NCI-H2196 treated with DMSO at 0.1 percent for 48 hours (cell line): ENCODE measurements around the gene UGGT2.
"Not testable (repeated sequence)": the region's sequence is repeated elsewhere in the genome, so short reads cannot be mapped to it uniquely, and the experiment has no call there.

Experiments
- DNase-seq: peaks from one replicate; lab custom pipeline; 2025; ENCODE audit not compliant: unreplicated experiment; lab: John Stamatoyannopoulos, UW

Gene UGGT2

DNA sequence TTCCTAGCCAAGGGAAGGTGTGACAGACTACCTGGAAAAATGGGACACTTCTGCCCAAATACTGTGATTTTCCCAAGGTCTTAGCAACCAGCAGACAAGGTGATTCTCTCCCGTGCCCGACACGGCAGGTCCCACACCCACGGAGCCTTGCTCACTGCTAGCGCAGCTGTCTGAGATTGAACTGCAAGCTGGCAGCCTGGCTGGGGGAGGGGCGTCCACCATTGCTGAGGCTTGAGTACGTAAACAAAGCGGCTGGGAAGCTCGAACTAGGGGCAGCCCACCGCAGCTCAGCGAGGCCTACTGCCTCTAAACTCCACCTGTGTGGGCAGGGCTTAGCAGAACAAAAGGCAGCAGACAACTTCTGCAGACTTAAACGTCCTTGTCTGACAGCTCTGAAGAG is 146.2 kb downstream of the UGGT2 start:
- DNase-seq = no peak

DNA sequence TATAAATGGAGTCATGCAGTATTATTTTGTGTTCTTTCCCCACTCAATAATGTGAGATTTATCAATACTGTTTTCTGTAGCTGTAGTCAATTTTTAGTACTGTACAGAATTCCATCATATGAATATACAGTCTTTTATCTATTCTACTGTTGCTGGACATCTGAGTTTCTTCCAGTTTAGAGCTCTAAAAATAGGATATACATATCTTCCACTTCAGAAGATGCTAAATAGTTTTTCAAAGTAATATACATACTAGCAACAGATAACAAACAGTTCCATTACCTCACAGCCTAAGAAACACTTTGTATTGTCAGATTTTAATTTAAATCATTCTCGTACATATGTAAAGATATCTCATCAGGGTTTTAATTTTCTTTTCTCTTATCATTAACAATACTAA is 149.6 kb downstream of the UGGT2 start:
- no peak for DNase-seq

DNA sequence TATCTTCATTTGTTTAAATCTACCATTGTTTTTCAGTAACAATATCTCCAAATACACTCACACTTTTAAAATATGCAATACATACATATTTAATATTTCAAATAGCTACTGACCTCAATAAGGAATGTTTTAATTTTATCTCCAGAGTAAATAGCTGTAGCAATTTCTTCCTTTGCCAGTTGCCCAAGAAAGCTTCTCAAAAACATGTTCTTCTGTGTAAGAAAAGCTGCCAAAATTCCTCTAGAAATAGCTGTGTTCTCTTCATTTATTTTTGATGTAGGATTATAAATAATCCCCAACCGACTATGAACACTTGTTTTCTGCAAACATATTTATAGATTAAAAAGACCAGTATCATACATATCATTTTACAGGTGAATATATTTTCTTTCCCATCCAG is 150.5 kb downstream of the UGGT2 start:
- no peak for DNase-seq

DNA sequence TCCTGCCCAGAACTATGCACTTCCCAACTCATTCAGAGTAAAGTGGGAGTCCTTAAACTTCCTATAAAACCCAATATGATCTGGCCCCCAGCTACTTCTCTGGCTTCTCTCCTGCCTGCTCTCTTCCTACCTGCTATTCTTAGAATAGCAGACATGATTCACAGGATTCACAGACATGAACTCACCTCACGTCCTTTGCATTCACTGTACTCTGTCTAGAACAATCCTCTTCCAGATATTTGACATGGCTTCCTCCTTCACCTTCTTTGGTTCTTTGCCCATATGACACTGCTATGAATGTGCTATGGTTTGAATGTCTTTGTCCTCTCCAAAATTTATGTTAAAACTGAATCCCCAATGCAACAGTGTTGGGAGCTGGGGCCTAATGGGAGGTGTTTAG is 154.9 kb downstream of the UGGT2 start:
- no peak for DNase-seq

DNA sequence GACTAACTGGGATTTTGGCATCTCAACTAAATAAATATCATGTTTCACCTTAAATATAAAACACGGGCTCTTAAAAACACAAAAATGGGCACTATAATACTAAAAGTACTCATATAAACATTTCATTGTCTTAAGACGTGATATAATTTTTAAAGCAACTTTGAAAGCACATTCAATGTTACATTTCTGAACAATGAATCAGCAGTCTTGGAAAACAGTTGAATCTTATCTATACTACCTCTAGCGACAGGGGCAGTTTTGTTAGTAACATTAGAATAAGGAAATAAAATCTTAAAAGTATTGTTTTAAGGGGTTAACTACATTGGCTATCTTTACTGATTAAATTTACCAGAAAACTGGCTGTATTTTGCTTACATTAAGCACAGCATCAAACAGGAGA is 156.9 kb downstream of the UGGT2 start:
- DNase-seq = no peak

DNA sequence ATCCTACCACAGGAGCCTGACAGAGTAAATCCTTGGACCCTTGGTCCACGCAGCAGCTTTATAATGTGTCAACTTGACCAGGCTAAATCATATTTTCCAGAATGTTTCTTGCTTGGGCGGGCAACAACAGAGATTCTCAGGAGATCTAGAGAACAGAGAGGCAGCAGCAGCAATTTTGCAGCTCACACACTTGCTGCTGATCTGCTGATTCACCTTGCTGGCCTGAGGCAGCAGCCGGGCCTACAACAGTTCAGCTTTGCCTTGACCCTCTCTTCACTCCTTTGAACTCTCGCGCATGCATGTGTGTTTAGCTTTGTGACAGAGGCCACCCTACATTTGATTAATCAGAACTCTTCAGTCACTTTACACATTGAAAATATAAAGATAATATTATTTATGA is 159.3 kb downstream of the UGGT2 start:
- DNase-seq = no peak

DNA sequence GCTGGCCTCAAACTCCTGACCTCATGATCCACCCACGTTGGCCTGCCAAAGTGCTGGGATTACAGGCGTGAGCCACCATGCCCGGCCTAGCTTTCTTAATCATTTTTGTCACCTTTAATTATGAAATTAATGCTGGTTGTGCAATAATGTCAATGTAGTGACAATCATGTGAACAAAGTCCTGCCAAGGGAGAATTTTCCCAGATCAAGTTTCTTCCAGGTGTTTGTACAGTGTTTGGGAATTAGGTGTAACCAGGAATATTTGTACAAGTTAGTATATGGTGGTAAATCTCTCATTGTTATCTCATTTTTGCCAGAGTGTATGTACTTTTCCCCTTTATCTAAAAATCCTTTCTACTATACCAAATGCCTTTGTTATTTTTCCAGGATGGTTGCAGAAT is 171.1 kb downstream of the UGGT2 start:
- no peak for DNase-seq

DNA sequence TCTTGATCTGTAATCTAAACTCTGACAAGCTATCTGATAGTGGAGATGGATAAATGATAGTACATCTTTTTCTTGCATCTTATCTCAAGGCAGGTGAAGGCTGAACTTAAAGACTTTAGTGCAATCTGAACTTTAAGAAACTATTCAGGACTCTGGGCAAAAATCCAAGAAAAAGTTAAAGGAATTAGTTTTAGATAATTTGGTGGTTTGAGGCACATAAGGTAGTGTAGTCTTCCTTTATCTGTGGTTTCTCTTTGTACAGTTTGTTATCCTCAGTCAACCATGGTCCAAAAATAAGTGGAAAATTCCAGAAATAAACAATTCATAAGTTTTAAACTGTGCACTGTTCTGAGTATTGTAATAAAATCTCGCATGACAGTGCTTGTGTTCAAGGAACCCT is 172.9 kb downstream of the UGGT2 start:
- DNase-seq = no peak

DNA sequence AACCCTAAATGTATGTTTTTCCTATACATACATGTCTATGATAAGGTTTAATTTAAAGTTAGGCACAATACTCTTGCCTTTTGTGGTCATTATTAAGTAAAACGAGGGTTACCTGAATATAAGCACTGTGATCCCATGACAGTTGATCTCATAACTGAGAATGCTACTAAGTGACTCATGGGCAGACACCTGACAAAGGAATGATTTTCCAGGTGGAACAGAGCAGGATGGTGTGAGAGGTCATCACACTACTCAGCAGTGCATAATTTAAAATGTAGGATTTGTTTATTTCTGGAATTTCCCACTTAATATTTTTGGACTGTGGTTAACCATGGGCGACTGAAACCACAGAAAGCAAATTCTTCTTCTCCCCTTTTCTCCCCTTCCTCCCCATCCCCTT is 178.9 kb downstream of the UGGT2 start:
- no peak for DNase-seq

DNA sequence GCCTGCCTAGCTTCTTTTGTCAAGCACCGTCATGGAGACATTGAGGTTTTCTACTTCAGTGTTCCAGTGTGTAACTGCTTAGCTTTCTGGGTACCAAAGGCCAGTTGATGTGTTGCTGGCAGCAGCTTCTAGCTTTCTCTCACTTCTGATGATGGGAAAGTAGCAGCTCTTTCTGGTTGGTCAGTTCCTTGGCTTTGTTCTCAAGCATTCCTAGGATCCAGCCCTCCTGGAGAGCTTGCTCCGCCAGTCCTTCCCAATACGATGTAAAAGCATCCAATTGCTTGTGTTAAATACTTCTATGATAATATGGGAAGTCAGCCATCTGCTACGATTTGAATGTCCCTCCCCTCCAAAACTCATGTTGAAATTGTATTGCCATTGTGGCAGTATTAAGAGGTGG is 182.8 kb downstream of the UGGT2 start:
- no peak for DNase-seq

DNA sequence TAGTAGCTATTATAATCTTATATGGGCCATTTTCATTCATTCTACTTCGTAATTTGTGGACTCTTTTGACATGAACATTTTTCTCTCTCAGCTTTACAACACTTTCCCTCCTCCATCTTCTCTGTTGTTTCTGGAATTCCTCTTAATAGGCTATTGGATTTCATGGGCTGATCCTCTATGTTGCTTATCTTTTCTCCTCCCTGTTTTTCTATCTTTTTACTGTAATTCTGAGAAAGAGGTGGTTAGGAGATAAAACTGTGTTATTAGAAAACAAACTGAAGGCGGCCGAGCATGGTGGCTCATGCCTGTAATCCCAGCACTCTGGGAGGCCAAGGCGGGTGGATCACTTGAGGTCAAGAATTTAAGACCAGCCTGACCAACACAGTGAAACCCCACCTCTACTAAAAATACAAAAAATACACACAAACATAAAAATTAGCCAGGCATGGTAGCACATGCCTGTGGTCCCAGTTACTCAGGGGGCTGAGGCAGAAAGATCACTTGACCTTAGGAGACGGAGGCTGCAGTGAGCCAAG is 188.1 kb downstream of the UGGT2 start:
- DNase-seq = no peak

DNA sequence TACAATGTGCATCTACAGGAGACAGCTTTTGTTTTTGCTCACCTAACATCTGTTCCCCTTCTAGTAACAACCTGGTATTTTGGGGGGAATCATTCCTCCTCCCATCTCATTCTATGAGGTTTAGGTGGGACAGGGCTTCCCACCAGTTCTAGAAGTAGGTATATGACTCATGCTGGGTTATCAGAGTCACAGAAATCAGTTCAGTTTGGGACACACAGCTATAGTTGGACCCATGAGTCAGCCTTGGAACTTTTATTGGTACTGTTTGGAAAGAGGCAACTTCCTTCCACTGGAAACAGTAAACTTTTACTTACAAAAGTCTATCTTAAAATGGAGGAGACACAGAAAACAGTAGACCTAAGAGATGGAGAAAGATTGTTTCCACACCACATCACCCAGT is 190.8 kb downstream of the UGGT2 start:
- DNase-seq = no peak

DNA sequence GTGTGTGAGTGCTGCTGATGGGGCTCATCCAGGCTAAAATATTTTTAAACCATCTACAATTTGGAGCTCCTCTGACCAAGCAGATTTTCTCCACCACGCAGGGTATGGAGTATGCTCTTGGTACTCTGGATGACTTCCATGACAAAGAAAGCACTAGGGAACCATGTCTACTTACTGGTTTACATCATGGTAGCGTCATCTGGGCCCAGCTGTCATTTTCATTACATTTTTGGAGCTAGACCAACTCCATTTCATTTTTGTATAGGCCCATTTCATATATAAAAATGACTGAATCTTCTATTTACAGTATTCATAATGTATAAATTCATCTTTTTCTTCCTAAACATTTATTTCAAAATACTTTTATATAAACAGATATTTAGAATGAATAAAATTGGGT is 191.9 kb downstream of the UGGT2 start:
- DNase-seq = no peak

DNA sequence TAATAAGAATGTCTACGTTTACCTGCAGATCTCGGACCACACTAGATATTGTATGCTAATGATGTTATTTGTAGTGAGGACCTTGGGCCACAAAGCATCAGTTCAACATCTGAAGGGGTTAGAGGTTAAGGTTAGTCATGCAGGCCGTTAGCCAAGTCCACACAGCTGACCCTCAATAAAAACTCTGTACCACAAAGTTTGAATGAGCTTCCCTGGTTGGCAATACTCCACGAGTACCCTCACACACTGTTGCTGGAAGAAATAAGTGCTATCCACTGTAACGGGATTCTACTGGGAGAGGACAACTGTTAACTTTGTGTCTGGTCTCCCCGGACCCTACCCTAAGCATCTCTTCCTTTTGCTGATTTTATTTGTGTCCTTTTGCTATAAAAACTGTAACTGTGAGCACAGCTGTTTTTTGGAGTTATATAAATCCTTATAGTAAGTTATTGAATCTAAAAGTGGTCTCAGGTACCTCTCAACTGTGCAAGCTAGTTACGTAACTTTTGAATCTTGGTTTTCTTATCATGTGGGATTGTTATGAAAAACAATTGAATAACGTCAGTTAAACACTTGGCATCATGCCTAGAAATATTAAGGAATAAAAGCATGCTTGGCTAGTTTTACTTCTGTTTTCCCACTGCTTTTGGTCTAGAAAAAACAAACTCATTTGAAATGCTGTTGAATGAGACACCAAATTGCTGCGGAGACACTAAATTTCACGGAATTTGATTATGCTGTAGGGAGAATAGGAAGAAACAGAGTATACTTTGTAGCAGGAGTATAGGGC is 194.7 kb downstream of the UGGT2 start:
- no peak for DNase-seq

DNA sequence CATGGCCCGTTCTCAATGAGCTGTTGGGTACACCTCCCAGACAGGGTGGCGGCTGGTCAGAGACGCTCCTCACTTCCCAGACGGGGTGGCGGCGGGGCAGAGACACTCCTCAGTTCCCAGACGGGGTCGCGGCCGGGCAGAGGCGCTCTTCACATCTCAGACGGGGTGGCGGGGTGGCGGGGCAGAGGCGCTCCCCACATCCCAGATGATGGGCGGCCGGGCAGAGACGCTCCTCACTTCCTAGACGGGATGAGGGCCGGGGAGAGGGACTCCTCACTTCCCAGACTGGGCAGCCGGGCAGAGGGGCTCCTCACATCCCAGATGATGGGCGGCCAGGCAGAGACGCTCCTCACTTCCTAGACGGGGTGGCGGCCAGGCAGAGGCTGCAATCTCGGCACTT is 207.5 kb downstream of the UGGT2 start:
- not testable (repeated sequence) for DNase-seq

DNA sequence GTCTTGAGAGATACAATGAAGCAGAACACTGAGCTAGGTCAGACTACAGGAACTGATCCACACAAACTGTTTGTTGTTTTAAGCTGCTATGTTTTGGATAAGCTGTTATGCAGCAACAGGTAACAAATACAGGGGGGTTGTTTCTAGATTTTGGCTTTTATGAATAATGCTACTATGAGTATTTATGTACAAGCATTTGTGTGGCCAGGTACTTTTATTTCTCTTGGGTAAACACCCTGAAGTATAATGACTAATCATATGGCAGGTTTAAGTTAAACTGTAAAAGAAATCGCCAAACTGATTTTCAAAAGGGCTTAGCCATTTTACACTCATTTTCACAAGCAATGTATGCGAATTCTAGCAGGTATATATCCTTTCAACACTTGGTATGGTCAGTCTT is 210.3 kb downstream of the UGGT2 start:
- DNase-seq = no peak

DNA sequence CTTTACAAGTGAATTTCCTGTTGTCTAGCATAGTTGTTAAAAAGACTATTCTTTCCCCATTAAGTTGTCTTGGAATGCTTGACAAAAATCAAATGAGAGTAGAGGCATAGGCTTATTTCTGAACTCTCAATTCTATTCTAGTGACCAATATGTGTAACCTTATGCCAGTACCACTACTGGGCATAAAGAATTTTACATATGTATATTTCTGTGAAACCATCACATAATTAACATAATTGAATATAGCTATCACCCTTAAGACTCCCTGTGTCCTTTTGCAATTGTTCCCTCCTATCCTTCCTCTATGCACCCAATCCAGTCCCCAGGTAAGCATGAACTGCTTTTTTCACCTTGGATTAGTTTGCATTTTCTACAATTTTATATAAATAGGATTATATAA is 211.3 kb downstream of the UGGT2 start:
- DNase-seq = no peak

DNA sequence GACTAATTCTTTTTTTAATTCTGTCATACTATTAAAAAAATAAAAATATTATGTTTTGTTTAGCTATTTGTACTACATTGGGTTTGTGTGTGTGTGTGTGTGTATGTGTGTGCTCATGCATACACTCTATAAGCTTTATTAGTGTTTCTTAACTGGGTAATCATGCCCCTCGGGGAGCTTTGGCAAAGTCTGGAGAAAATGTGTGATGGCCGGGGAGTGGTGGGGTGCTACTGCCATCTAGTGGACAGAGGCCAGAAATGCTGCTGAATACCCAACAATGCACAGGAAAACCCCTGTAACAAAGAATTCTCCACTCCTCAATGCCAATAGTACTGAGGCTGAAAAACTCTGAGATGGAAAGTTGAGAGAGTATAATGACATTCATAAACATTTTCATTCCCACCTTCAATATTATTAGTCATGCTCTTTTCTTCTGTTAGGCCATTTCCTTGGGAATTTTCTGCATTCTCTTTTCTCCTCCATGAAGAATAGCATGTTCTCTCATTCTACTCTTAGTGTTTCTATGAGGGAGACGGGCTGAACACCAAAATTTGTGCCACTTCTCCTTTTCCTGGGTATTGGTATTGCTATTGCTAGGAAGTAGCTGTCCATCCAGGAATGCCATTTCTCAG is 219.0 kb downstream of the UGGT2 start:
- peak; percentile 1 for DNase-seq

DNA sequence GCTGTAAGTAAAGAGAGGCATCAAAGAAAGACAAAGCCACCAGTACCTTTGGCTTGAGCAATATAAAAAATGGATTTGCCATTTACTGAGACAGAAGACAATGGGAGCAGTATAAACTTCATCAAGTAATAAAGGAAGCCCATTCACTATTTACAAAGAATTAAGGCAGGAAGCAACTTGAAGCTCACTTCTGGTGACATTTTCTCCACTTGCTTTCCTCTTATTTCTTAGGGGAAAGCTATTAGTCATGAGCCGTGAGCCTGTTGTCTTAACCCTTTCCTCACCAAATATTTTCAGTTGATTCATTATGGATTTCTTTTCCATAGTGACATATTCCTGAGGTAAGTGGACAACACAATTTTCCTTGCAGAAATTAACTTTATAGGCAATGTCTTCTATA is 219.5 kb downstream of the UGGT2 start:
- no peak for DNase-seq

DNA sequence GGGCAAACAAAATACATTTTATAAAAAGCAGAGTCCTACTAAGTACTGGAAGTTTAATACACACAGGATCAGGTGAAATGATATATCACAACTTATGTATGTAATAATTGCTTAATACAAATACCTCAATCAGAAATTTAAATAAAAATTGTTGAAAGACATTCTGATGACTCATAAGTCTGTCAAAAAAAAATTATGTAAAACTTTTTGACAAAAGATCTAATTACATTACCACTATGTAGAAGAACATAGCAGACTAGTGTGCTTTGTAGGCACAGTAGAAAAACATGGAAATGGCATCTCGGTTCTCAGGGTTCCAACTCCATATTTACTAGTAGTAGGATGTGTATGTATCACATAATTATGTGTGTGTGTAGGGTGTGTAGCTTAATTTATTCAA is 220.1 kb downstream of the UGGT2 start:
- no peak for DNase-seq

DNA sequence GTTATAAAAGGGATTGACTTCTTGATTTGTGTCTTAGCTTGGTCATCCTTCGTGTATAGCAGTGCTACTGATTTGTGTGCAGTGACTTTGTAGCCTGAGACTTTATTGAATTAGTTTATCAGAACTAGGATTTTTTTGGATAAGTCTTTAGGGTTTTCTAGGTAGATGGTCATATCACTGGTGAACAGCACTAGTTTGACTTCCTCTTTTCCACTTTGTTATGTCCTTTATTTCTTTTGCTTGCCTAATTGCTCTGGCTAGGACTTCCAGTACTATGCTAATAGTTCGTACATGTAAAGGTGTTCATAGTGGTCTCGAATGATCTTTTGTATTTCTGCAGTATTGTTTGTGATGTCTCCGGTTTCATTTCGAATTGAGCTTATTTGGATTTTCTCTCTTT is 230.9 kb downstream of the UGGT2 start:
- no peak for DNase-seq

DNA sequence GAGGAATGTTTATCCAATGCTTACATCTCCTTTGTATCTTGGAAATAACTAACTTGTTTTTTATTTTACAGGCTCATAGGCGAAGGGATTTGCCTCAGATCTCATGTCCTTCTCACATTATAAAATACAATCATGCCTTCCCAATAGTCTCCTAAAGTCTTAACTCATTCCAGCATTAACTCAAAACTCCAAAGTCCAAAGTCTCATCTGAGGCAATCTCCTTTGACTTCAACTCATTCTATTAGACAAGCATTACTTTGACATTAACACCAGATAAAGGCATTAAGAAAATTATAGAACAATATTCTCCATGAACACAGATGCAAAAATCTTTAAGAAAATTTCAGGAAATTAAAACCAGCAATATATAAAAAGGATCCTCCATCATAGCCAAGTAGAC is 238.7 kb downstream of the UGGT2 start:
- DNase-seq = no peak

DNA sequence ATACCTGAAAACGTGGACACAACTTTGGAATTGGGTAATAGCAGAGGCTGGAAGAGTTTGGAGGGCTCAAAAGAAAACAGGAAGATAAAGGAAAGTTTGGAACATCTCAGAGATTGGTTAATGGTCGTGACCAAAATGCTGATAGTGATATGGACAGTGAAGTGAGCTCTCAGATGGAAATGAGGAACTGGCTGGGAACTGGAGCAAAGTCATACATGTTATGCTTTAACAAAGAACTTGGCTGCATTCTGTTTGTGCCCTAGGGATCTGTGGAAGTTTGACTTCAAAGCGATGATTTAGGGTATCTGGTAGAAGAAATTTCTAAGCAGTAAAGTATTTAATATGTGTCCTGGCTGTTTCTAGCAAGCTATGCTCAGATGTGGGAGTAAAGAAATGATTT is 240.1 kb downstream of the UGGT2 start:
- DNase-seq = no peak
